GM12878 (cell line): ENCODE measurements around the gene CASP4. TPM values are rescaled to one million over a fixed set of nuclear protein-coding genes. Genes with fewer than 3 reads are reported as not detected.

ENCODE experiments used
- ATAC-seq: fragments of 200-7000 bp; cut with Tn5 transposase; 3 replicates; pipeline ENCODE4 v1.9.1; 2020; ENCODE audit warnings: mild to moderate bottlenecking, moderate library complexity
- BruUV-seq: library from RNA; stranded (reverse); fragments of 400-500 nt; replicated peaks from 2 replicates; lab custom pipeline; 2021; lab: Mats Ljungman, UMichigan
- CTCF ChIA-PET: fragments of 300-600 bp; sonication (Branson Sonifier 250); formaldehyde crosslinking; extraction: SDS; loops from one replicate; lab custom pipeline; 2021; ENCODE audit warnings: inconsistent platforms; lab: Yijun Ruan, JAX
- POLR2A ChIA-PET: fragments of 350-600 bp; formaldehyde crosslinking; extraction: SDS; loops from one replicate; lab custom pipeline; 2021; ENCODE audit warnings: inconsistent platforms; lab: Charles Lee
- RAD21 ChIA-PET: fragments of 300-600 bp; sonication (Branson Sonifier 250); formaldehyde crosslinking; loops from one replicate; lab custom pipeline; 2023; ENCODE audit warnings: antibody characterized with exemption; ENCODE audit not compliant: unreplicated experiment; lab: Charles Lee
- SMC1A ChIA-PET: fragments of 300-600 bp; sonication (Branson Sonifier 250); formaldehyde crosslinking; loops from one replicate; lab custom pipeline; 2023; ENCODE audit not compliant: unreplicated experiment, uncharacterized antibody; lab: Charles Lee
- DNase-seq: peaks from one replicate; pipeline ENCODE4 v3.0.0-alpha.2; 2011; ENCODE audit warnings: low read depth, low spot score
- FAIRE-seq: peaks from 3 replicates; lab custom pipeline; 2011; peaks lifted over from hg19 to GRCh38; lab: Jason Lieb, UNC
- H2AFZ ChIP-seq: 2 replicates; pipeline ENCODE4 v1.6.0; 2011; ENCODE audit warnings: low read depth, low read length, control low read depth; ENCODE audit not compliant: control insufficient read depth
- H3K27ac ChIP-seq: 2 replicates; pipeline ENCODE4 v1.5.1; 2011; ENCODE audit warnings: control low read depth; ENCODE audit not compliant: control insufficient read depth, insufficient read depth
- H3K27me3 ChIP-seq, 2 experiments: replicated peaks in 1 of 2; 2 replicates each; pipeline versions ENCODE4 v1.6.0 to v1.6.1; 2011; ENCODE audit warnings: low read length in 1 of 2; ENCODE audit not compliant: control insufficient read depth in 2 of 2, insufficient read depth in 2 of 2
- H3K36me3 ChIP-seq, 2 experiments: 2 replicates each; pipeline ENCODE4 v1.5.1; 2011; ENCODE audit warnings: low read length in 1 of 2; ENCODE audit not compliant: control insufficient read depth in 2 of 2, insufficient read depth in 2 of 2
- H3K4me1 ChIP-seq: 2 replicates; pipeline ENCODE4 v1.6.1; 2011; ENCODE audit warnings: mild to moderate bottlenecking, low read length, moderate library complexity, mixed read lengths; ENCODE audit not compliant: control insufficient read depth, insufficient read depth
- H3K4me2 ChIP-seq: 2 replicates; pipeline ENCODE4 v1.6.0; 2011; ENCODE audit warnings: control low read depth; ENCODE audit not compliant: control insufficient read depth, insufficient read depth
- H3K4me3 ChIP-seq: fragments of 200-600 bp; sonication (generic); 2 replicates; pipeline ENCODE4 v1.5.1; 2016
- H3K79me2 ChIP-seq: 2 replicates; pipeline ENCODE4 v1.6.0; 2011; ENCODE audit warnings: low read length; ENCODE audit not compliant: control insufficient read depth, insufficient read depth
- H3K9ac ChIP-seq: 2 replicates; pipeline ENCODE4 v1.8.0; 2011; ENCODE audit warnings: low read length, control low read depth, mixed read lengths; ENCODE audit not compliant: control insufficient read depth, insufficient read depth
- H3K9me3 ChIP-seq: replicated peaks from 3 replicates; pipeline ENCODE4 v1.5.1; 2011; ENCODE audit warnings: mild to moderate bottlenecking, low read length; ENCODE audit not compliant: control insufficient read depth, insufficient read depth
- H4K20me1 ChIP-seq: 2 replicates; pipeline ENCODE4 v1.6.0; 2011; ENCODE audit not compliant: control insufficient read depth, insufficient read depth
- CHD2 ChIP-seq: IDR thresholded peaks from 2 replicates; pipeline ENCODE4 v1.6.1; 2011; ENCODE audit warnings: low read depth, low read length, improper control_type of control experiment, borderline replicate concordance
- FOXM1 ChIP-seq: IDR thresholded peaks from 2 replicates; pipeline ENCODE4 v1.6.1; 2012; ENCODE audit warnings: low read depth, mild to moderate bottlenecking, inconsistent platforms, low read length, moderate library complexity
- GATAD2B ChIP-seq: fragments of 450-650 bp; conservative IDR thresholded peaks from 2 replicates; pipeline ENCODE4 v1.6.1; 2017; ENCODE audit warnings: low read depth, mild to moderate bottlenecking, moderate library complexity
- HDAC2 ChIP-seq: fragments of 200-600 bp; sonication (generic); IDR thresholded peaks from 2 replicates; pipeline ENCODE4 v1.6.1; 2017
- HDGF ChIP-seq: fragments of 450-650 bp; IDR thresholded peaks from 2 replicates; pipeline ENCODE4 v1.6.1; 2016; ENCODE audit warnings: antibody characterized with exemption
- NFYA ChIP-seq: IDR thresholded peaks from 2 replicates; pipeline ENCODE4 v1.6.1; 2011; ENCODE audit warnings: low read depth, mild to moderate bottlenecking, low read length, improper control_type of control experiment, borderline replicate concordance
- NFYB ChIP-seq: IDR thresholded peaks from 2 replicates; pipeline ENCODE4 v1.6.1; 2011; ENCODE audit warnings: low read depth, mild to moderate bottlenecking, low read length, improper control_type of control experiment, moderate library complexity; ENCODE audit not compliant: insufficient read depth
- RB1 ChIP-seq: fragments of 450-650 bp; formaldehyde crosslinking; IDR thresholded peaks from 2 replicates; pipeline ENCODE4 v1.6.1; 2017; ENCODE audit warnings: mild to moderate bottlenecking, borderline replicate concordance
- SIN3A ChIP-seq: IDR thresholded peaks from 2 replicates; pipeline ENCODE4 v1.6.1; 2012; ENCODE audit warnings: low read depth, low read length, improper control_type of control experiment
- TCF12 ChIP-seq: IDR thresholded peaks from 2 replicates; pipeline ENCODE4 v1.6.1; 2011; ENCODE audit warnings: low read depth, mild to moderate bottlenecking, low read length
- YY1 ChIP-seq: IDR thresholded peaks from 2 replicates; pipeline ENCODE4 v1.6.1; 2011; ENCODE audit warnings: low read depth, mild to moderate bottlenecking, low read length
- ZNF217 ChIP-seq: fragments of 450-650 bp; IDR thresholded peaks from 2 replicates; pipeline ENCODE4 v1.6.1; 2017; ENCODE audit warnings: antibody characterized with exemption, mild to moderate bottlenecking
- WGBS: methylation state at CpG from one replicate; pipeline ENCODE4 v1.1.6; 2016; ENCODE audit warnings: low lambda C conversion rate; ENCODE audit not compliant: insufficient replicate concordance, insufficient coverage; ENCODE audit errors: missing lambda C conversion rate; 5-methylcytosine and 5-hydroxymethylcytosine counted together
- in situ Hi-C: fragments of 300-500 bp; cut with MboI; formaldehyde crosslinking; loops from 9 replicates; pipeline ENCODE4 v1.14.3; 2018; ENCODE audit warnings: mixed read lengths
- intact Hi-C: fragments of 100-400 bp; cut with micrococcal nuclease; formaldehyde crosslinking; loops from one replicate; pipeline ENCODE4 v1.14.2; 2022; ENCODE audit not compliant: unreplicated experiment
- polyA plus RNA-seq, 11 experiments: library from polyadenylated mRNA; depleted of rRNA in 4 of 11; unstranded in 6 of 11; stranded (reverse) in 5 of 11; fragments of >200 nt; fragmentation: Nextera tagmentation in 4 of 11; fragmentation: Illumina TruSeq in 1 of 11; extraction: Ambion mirVana in 4 of 11; extraction: Trizol in 1 of 11; gene quantifications; 1 replicate in 1 of 11; 2 replicates in 10 of 11; pipeline versions ENCODE4 v1.2.1 to v1.2.3, GENCODE V29; 2011 to 2016; ENCODE audit warnings: inconsistent platforms in 2 of 11, missing spikeins in 2 of 11, low read depth in 1 of 11
- total RNA-seq, 4 experiments: library from RNA; depleted of rRNA in 3 of 4; stranded (reverse); fragments of >200 nt in 3 of 4; fragmentation: Illumina TruSeq in 1 of 4; extraction: Trizol in 1 of 4; gene quantifications; 2 replicates each; pipeline versions ENCODE4 v1.2.1 to v1.2.3, GENCODE V29; 2013 to 2021
- TF ChIP-seq, protein P1 (sequence below): fragments of 450-650 bp; formaldehyde crosslinking; IDR thresholded peaks from 2 replicates; pipeline ENCODE4 v1.4.0; 2022; ENCODE audit warnings: mild to moderate bottlenecking, moderate library complexity
- TF ChIP-seq, protein P2 (sequence below): IDR thresholded peaks from 2 replicates; pipeline ENCODE4 v1.6.1; 2011; ENCODE audit warnings: borderline replicate concordance, low read depth, mild to moderate bottlenecking, moderate library complexity, low read length; ENCODE audit not compliant: insufficient read depth, poor library complexity, severe bottlenecking
- TF ChIP-seq, protein P3 (sequence below): fragments of 450-650 bp; IDR thresholded peaks from 2 replicates; pipeline ENCODE4 v1.6.1; 2016; ENCODE audit warnings: mild to moderate bottlenecking, moderate library complexity, borderline replicate concordance

Gene CASP4
- total and polyA plus RNA-seq, 10 of the 15 experiments (the other 5 are each of a cell fraction or from before 2014, with no cell fraction given) = 25.3 to 113 (median 50.0) TPM

DNA sequence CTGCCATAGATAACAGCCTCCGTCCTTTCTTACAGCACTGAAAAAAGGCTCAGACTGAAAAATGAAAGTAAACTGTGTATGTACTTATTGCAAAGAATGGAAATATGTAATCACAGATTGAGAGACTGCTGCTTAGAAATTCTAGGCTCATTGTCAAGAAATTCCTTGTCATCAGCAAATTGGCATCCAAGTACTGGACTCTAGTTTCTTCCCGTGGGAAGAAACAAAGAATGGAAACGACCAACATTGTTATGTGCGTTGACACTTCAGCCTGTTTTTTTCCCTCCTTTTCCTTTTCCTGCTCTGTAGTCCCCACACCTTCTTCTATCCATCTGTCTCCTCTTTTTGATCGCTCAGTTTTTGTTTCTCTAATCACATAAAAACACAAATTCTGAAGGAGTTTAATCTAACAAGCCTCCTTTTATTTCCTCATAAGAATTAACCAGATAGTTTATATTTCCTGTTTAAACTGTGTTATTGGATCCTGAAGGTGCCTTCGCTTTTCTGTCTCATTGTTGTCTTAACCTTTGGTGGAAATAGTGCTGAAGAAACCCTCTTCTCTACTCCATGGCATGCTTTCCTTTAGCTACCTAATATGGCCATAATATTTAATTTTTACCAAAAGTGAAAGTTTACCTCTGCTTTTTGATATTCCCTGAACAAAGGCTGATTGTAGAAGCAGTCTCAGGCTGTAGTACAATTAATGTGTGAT, 50.1 kb downstream of the CASP4 start:
- Histone ChIP-seq H3K4me2 (peak overlapping the region; percentile 63; the same call in 1 of the 2 replicates), H3K4me1 (no peaks in the 10 kb centered on the region), H4K20me1 (no peaks in the 10 kb centered on the region), H3K79me2 (no peaks in the 10 kb centered on the region), H3K9me3 (no peaks in the 10 kb centered on the region), H3K27ac (no peak overlapping the region), H3K27me3 (peaks cover 0 to 2% of the 10 kb centered on the region in 2 experiments; a peak in 1 of 4 replicates), H3K4me3 (0 out of 2 replicates have a peak overlapping the region, but pooled peaks have one; percentile 3), H3K36me3 (no peaks in the 10 kb centered on the region), H2AFZ (peak overlapping the region; percentile 61), H3K9ac (0 out of 2 replicates have a peak overlapping the region, but pooled peaks have one; percentile 15)
- SMC1A ChIA-PET = interaction anchor here (1.1 to 1.6 kb wide), 2 partner anchors 12 to 25 kb away, joined by 3 to 5 read pairs; no protein-coding TSS in a partner anchor
- RAD21 ChIA-PET = no interaction called here
- intact Hi-C loops (no loop called here), in situ Hi-C loops (no loop called here)
- CTCF ChIA-PET = interaction anchor here (0.9 to 1.0 kb wide), 3 partner anchors 10 to 29 kb away, joined by 3 to 4 read pairs (median 4); no protein-coding TSS in a partner anchor
- ATAC-seq (peak; percentile 65; the same call in 2 of the 3 replicates), DNase-seq (no peak), FAIRE-seq (no peak)
- 13% methylated on average over 6 of the region's 6 CpGs for WGBS
- POLR2A ChIA-PET = no interaction called here
- BruUV-seq = no TSS peak
- TF ChIP-seq, protein P1, sequence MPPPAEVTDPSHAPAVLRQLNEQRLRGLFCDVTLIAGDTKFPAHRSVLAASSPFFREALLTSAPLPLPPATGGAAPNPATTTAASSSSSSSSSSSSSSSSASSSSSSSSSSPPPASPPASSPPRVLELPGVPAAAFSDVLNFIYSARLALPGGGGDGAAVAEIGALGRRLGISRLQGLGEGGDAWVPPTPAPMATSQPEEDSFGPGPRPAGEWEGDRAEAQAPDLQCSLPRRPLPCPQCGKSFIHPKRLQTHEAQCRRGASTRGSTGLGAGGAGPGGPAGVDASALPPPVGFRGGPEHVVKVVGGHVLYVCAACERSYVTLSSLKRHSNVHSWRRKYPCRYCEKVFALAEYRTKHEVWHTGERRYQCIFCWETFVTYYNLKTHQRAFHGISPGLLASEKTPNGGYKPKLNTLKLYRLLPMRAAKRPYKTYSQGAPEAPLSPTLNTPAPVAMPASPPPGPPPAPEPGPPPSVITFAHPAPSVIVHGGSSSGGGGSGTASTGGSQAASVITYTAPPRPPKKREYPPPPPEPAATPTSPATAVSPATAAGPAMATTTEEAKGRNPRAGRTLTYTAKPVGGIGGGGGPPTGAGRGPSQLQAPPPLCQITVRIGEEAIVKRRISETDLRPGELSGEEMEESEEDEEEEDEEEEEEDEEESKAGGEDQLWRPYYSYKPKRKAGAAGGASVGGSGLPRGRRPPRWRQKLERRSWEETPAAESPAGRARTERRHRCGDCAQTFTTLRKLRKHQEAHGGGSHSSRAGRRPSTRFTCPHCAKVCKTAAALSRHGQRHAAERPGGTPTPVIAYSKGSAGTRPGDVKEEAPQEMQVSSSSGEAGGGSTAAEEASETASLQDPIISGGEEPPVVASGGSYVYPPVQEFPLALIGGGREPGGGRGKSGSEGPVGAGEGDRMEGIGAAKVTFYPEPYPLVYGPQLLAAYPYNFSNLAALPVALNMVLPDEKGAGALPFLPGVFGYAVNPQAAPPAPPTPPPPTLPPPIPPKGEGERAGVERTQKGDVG = no peak
- TF ChIP-seq RB1 = no peak
- no peak for TF ChIP-seq YY1
- TF ChIP-seq, protein P2, sequence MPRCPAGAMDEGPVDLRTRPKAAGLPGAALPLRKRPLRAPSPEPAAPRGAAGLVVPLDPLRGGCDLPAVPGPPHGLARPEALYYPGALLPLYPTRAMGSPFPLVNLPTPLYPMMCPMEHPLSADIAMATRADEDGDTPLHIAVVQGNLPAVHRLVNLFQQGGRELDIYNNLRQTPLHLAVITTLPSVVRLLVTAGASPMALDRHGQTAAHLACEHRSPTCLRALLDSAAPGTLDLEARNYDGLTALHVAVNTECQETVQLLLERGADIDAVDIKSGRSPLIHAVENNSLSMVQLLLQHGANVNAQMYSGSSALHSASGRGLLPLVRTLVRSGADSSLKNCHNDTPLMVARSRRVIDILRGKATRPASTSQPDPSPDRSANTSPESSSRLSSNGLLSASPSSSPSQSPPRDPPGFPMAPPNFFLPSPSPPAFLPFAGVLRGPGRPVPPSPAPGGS = no peak
- no peak for TF ChIP-seq GATAD2B
- TF ChIP-seq ZNF217 = no peak
- no peak for TF ChIP-seq HDAC2
- no peak for TF ChIP-seq NFYB
- no peak for TF ChIP-seq NFYA
- TF ChIP-seq SIN3A = no peak
- no peak for TF ChIP-seq TCF12
- TF ChIP-seq HDGF = no peak
- TF ChIP-seq, protein P3, sequence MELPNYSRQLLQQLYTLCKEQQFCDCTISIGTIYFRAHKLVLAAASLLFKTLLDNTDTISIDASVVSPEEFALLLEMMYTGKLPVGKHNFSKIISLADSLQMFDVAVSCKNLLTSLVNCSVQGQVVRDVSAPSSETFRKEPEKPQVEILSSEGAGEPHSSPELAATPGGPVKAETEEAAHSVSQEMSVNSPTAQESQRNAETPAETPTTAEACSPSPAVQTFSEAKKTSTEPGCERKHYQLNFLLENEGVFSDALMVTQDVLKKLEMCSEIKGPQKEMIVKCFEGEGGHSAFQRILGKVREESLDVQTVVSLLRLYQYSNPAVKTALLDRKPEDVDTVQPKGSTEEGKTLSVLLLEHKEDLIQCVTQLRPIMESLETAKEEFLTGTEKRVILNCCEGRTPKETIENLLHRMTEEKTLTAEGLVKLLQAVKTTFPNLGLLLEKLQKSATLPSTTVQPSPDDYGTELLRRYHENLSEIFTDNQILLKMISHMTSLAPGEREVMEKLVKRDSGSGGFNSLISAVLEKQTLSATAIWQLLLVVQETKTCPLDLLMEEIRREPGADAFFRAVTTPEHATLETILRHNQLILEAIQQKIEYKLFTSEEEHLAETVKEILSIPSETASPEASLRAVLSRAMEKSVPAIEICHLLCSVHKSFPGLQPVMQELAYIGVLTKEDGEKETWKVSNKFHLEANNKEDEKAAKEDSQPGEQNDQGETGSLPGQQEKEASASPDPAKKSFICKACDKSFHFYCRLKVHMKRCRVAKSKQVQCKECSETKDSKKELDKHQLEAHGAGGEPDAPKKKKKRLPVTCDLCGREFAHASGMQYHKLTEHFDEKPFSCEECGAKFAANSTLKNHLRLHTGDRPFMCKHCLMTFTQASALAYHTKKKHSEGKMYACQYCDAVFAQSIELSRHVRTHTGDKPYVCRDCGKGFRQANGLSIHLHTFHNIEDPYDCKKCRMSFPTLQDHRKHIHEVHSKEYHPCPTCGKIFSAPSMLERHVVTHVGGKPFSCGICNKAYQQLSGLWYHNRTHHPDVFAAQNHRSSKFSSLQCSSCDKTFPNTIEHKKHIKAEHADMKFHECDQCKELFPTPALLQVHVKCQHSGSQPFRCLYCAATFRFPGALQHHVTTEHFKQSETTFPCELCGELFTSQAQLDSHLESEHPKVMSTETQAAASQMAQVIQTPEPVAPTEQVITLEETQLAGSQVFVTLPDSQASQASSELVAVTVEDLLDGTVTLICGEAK = no peak
- TF ChIP-seq FOXM1 = no peak
- TF ChIP-seq CHD2 = no peak
